Common myeloid progenitor, CD34-positive (primary cell): ENCODE measurements around the gene C1QTNF1.

ENCODE experiments used
- CTCF ChIA-PET: fragments of 350-600 bp; sonication (Branson Sonifier 250); formaldehyde crosslinking; loops from one replicate; lab custom pipeline; 2021; ENCODE audit warnings: antibody characterized with exemption; lab: Charles Lee
- POLR2A ChIA-PET: fragments of 350-600 bp; sonication (Branson Sonifier 250); formaldehyde crosslinking; loops from one replicate; lab custom pipeline; 2021; ENCODE audit warnings: antibody characterized with exemption; lab: Charles Lee
- DNase-seq, 3 donors: peaks; one replicate each; pipeline versions ENCODE4 v3.0.0 to v3.0.0-alpha.2; 2013
- H3K27ac ChIP-seq, 2 experiments: 1 replicate in 1 of 2; 2 replicates in 1 of 2; pipeline ENCODE4 v1.7.0; 2013; ENCODE audit warnings: inconsistent platforms in 2 of 2, low read length in 2 of 2, mild to moderate bottlenecking in 2 of 2, low read depth in 1 of 2, moderate library complexity in 1 of 2; ENCODE audit not compliant: severe bottlenecking in 2 of 2, insufficient read depth in 1 of 2, poor library complexity in 1 of 2
- H3K27me3 ChIP-seq, 5 experiments: replicated peaks in 2 of 5; 1 replicate in 3 of 5; 2 replicates in 2 of 5; pipeline versions ENCODE4 v1.6.1 to v1.7.0; 2013; ENCODE audit warnings: low read length in 4 of 5, mild to moderate bottlenecking in 2 of 5, moderate library complexity in 2 of 5, inconsistent platforms in 1 of 5; ENCODE audit not compliant: insufficient read depth in 5 of 5, control insufficient read depth in 4 of 5
- H3K36me3 ChIP-seq, 4 experiments: 1 replicate in 2 of 4; 2 replicates in 2 of 4; pipeline versions ENCODE4 v1.6.1 to v1.7.0; 2013; ENCODE audit warnings: low read length in 3 of 4, control low read depth in 1 of 4, mild to moderate bottlenecking in 1 of 4; ENCODE audit not compliant: control insufficient read depth in 4 of 4, insufficient read depth in 4 of 4
- H3K4me1 ChIP-seq, 4 experiments: 1 replicate in 3 of 4; 2 replicates in 1 of 4; pipeline versions ENCODE4 v1.6.1 to v1.7.1; 2013; ENCODE audit warnings: low read length in 3 of 4, mild to moderate bottlenecking in 3 of 4, control low read depth in 1 of 4, inconsistent platforms in 1 of 4, moderate library complexity in 1 of 4; ENCODE audit not compliant: control insufficient read depth in 4 of 4, insufficient read depth in 4 of 4; ENCODE audit errors: control extremely low read depth in 1 of 4
- H3K4me3 ChIP-seq, 7 experiments: 1 replicate in 4 of 7; 2 replicates in 3 of 7; pipeline versions ENCODE4 v1.5.1 to v1.7.0; 2013; ENCODE audit warnings: mild to moderate bottlenecking in 7 of 7, low read length in 6 of 7, moderate library complexity in 6 of 7, inconsistent platforms in 2 of 7, low read depth in 2 of 7, control low read depth in 1 of 7; ENCODE audit not compliant: insufficient read depth in 4 of 7, control insufficient read depth in 1 of 7; ENCODE audit errors: extremely low read depth in 1 of 7
- H3K9me3 ChIP-seq, 5 experiments: 1 replicate in 4 of 5; 2 replicates in 1 of 5; pipeline versions ENCODE4 v1.6.1 to v1.7.1; 2013; ENCODE audit warnings: low read length in 4 of 5, mild to moderate bottlenecking in 2 of 5, inconsistent platforms in 1 of 5, low read depth in 1 of 5, moderate library complexity in 1 of 5; ENCODE audit not compliant: control insufficient read depth in 4 of 5, insufficient read depth in 2 of 5; ENCODE audit errors: control extremely low read depth in 1 of 5
- WGBS: methylation state at CpG from one replicate; pipeline ENCODE4 v1.1.5; 2013; ENCODE audit not compliant: insufficient coverage; 5-methylcytosine and 5-hydroxymethylcytosine counted together

The C1QTNF1 gene

DNA sequence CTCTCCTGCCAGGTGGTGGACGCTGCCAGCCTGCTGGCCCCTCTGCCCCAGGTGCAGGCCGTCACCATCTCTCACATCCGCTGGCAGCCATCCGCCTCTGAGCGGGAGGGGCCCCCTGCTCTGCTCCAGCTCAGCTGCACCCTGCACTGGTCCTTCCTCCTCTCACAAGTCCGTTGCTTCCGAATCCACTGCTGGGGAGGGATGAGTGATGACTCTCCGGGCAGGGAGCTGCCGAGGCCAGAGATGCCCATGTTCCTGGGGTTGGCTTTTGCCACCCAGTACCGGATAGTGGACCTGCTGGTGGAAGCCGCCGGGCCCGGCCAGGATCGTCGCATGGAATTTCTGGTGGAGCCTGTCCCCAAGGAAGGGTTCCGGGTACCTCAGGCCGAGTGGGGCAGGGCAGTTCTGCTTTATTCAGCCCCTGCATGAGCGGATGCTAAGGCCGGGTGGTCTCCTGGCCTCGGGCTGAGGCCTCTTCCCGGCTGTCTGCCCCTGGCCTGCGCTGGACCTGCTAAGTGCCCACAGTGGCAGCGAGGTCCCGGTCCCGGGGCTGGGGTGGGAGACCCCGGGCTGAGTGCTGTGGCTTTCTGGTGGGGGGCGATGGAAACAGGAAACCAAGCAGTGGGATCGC lies 62.1 kb downstream of the C1QTNF1 start:
- Histone ChIP-seq H3K9me3 (no peaks in the 10 kb centered on the region), H3K27me3 (no peaks in the 10 kb centered on the region), H3K4me3 (no peak overlapping the region), H3K4me1 (no peaks in the 10 kb centered on the region), H3K27ac (no peak overlapping the region), H3K36me3 (peaks cover 0 to 63% (median 36%) of the 10 kb centered on the region in 4 experiments)
- ChIA-PET CTCF (interaction anchor here (1.0 to 11.6 kb wide), 10 partner anchors 12 to 307 kb away, joined by 3 to 136 read pairs (median 5); no protein-coding TSS in a partner anchor), POLR2A (no interaction called here)
- DNase-seq = no peak
- 95% methylated on average over 26 of the region's 28 CpGs for WGBS

DNA sequence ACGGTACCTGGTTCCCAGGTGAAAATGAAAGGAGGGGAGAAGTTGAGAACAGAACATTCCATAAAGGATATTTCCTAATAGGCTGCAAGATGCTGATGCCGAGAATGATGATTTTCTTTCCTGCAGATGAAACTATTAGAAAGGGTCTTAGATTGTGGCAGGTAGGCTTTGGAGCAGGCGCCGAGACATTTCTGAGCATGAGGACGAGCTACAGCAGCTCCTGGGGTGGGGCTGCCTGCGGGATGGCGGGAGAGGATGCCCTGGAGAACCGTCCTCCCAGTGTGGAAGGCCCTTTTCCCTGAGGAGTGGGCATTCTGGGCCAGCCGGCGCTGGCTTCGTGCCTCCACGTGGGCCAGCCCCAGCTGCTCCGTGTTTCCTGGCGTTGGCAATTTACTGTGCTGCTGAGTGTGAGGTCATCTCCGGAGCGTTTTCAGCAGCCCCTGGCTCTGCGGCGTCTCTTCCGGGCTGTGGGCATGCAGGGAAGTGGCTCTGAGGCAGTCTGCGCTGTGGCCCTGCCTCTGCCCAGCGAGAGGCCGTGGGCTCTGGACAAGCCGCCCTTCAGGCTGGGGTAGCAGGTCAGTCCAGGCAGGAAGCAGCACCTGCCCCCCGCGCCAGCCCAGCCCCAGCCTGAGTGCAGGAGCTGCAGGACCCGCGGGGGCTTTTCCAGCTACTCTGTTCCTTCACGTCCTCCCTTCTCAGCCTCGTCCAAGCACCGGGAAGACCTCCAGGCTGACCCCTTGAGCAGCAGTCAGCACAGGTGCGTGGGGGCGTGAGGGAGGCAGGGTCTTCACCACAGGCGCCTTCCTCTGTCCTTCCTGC lies 62.8 kb downstream of the C1QTNF1 start:
- Histone ChIP-seq H3K27me3 (no peaks in the 10 kb centered on the region), H3K27ac (no peak overlapping the region), H3K4me3 (no peak overlapping the region), H3K36me3 (peaks cover 0 to 58% (median 35%) of the 10 kb centered on the region in 4 experiments), H3K9me3 (no peaks in the 10 kb centered on the region), H3K4me1 (no peaks in the 10 kb centered on the region)
- CTCF ChIA-PET = interaction anchor here (1.0 to 11.6 kb wide), 12 partner anchors 13 to 314 kb away, joined by 3 to 136 read pairs (median 4); no protein-coding TSS in a partner anchor
- WGBS = 95% methylated on average over 31 of the region's 33 CpGs
- DNase-seq = no peak
- POLR2A ChIA-PET = no interaction called here

DNA sequence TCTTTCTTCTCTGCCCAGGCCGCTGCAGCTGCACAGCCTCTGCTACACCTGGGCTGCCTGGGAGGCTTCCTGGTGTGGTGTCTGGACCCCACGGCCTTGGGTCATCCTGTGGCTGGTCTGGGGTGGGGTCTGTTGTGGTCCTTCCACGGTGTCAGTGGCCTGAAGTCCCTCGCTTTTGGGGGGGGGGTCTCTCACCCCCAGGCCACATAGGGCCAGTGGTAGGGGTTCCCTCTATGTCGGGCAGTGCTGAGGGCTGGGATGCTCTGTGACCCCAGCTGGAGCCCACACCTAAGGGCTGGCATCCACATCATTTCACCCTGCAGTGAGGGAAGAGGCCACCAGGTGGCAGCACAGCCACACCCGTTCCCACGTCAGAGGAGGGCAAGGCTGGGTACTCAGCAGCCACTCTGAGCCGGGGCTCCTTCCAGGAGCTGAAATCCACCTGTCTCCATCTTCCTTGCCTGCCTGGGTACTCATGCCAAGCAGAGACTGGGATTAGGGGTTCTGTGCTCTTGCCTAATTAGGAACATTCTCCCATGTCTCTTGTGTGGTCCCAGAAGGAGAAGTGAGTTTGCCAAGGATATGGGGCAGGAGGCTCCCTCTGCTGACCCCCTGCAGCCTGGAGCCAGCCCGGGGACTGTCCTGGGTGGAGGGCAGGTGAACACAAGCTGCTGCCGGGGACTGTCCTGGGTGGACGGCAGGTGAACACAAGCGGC lies 63.6 kb downstream of the C1QTNF1 start:
- H3K27me3 ChIP-seq = peaks cover 0 to 4% (median under 1%) of the 10 kb centered on the region in 5 experiments
- CTCF ChIA-PET = interaction anchor here (0.7 to 11.6 kb wide), 12 partner anchors 14 to 314 kb away, joined by 3 to 136 read pairs (median 4); no protein-coding TSS in a partner anchor
- H3K4me3 ChIP-seq = no peak overlapping the region
- DNase-seq = peak; percentile 34 to 71 (median 54)
- 50% methylated on average over 9 of the region's 12 CpGs for WGBS
- no peaks in the 10 kb centered on the region for H3K4me1 ChIP-seq
- peaks cover 0 to 53% (median 30%) of the 10 kb centered on the region in 4 experiments for H3K36me3 ChIP-seq
- POLR2A ChIA-PET = interaction anchor here (0.6 kb wide), 1 partner anchor 306 kb away, joined by 3 read pairs; no protein-coding TSS in a partner anchor
- no peak overlapping the region for H3K27ac ChIP-seq
- H3K9me3 ChIP-seq = no peaks in the 10 kb centered on the region

DNA sequence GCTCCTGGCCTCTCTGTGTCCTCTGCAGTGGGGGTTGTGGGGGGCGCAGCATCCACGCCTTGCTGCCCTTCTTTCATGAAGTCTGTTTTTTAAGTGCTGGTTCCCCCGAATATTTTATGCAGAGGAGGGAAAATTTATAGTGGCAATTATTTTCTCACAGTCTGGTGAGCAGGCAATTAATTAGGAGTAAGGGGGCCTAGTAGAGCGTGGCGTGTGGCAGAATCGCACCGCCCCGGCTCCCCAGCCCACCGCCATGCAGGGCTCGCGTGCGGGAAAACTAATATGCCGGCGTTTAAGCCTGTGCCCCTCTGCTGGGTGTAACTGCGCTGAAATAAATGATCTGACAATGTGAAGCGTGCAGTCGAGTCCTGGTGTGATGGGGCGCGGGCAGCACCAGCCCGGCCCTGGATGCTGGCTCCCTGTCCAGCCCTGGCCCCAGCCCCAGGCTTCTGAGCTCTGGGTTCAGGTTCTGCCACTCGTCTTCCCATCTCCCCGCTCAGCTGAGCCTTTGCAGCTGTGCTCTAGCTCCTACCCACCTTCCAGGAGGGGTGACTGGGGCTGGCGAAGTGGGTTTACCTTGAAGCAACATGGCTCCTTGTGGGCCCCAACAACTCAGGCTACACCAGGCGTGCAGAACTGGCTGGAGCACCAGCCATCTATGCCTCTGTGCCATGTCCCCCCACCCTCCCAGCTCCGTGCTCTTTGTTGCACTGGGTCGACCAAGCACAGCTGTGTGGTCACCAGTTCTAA lies 64.5 kb downstream of the C1QTNF1 start:
- Histone ChIP-seq H3K27me3 (peaks cover 0 to 12% (median 2%) of the 10 kb centered on the region in 5 experiments), H3K27ac (no peak overlapping the region), H3K36me3 (peaks cover 0 to 45% (median 27%) of the 10 kb centered on the region in 4 experiments), H3K9me3 (no peaks in the 10 kb centered on the region), H3K4me1 (no peaks in the 10 kb centered on the region), H3K4me3 (no peak overlapping the region)
- ChIA-PET CTCF (interaction anchor here (0.7 to 11.6 kb wide), 12 partner anchors 8 to 313 kb away, joined by 3 to 136 read pairs (median 4); no protein-coding TSS in a partner anchor), POLR2A (interaction anchor here (0.6 kb wide), 1 partner anchor 305 kb away, joined by 3 read pairs; no protein-coding TSS in a partner anchor)
- DNase-seq = no peak
- 96% methylated on average over 22 of the region's 26 CpGs for WGBS

DNA sequence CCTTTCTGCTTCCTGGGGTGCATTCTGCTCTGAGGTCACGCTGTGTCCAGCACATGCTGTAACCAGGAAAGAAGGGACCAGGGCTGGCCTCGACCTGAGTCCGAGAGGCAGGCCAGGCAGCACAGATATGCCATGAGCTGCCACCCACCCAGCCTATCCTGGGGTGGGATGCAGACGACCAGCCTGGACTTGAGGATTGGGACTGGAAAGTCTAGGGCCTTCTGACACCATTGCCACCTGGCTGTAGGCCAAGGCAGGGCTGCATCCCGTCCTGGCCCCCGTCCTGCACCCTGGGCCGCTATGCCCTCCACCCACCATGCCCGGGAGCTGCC lies 65.0 kb downstream of the C1QTNF1 start:
- peaks cover 0 to 40% (median 22%) of the 10 kb centered on the region in 4 experiments for H3K36me3 ChIP-seq
- ChIA-PET CTCF (interaction anchor here (1.1 to 11.6 kb wide), 5 partner anchors 8 to 304 kb away, joined by 3 to 136 read pairs (median 3); no protein-coding TSS in a partner anchor), POLR2A (no interaction called here)
- DNase-seq = no peak
- H3K27me3 ChIP-seq = peaks cover 0 to 17% (median 2%) of the 10 kb centered on the region in 5 experiments
- no peaks in the 10 kb centered on the region for H3K4me1 ChIP-seq
- H3K4me3 ChIP-seq = no peak overlapping the region
- no peak overlapping the region for H3K27ac ChIP-seq
- no peaks in the 10 kb centered on the region for H3K9me3 ChIP-seq
- 100% methylated on average over 3 of the region's 8 CpGs for WGBS

DNA sequence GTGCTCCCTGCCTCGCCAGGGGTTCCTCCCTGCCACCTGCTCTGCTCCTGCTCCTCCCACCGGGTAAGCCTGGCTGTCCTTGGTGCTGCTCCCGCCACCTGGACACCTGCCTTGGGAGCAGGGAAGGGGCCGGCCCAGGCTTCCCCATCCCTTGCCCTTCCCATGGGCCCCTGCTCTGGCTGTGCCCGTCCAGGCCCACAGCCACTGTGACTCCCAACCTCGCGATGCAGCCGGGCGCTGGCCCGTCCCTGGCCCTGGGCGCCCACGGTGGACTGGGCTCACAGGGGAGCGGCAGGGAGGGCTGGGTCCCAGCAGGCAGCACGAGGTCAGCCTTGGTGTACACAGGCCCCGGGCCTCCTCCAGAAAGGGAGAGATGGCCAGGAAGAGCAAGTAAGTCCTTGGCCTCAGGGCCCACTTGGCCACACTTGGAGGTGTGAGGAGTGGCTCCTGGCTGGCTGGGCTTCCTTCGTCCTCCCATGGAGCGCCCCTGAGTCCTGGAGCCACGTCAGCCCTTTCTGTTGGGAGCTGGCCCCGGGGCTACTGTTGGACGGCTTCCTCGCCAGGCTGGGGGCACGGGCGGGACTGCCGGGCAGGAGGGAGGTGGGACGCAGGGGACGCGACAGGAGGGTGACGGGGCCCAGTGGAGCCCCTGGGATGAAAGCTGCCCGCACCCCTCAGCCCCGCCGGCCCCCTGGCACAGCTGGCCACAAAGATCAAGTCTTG lies 65.9 kb downstream of the C1QTNF1 start:
- WGBS = 98% methylated on average over 29 of the region's 31 CpGs

More for the DNA sequence above, 65.9 kb downstream of the C1QTNF1 start:
- CTCF ChIA-PET = interaction anchor here (1.2 to 11.6 kb wide), 5 partner anchors 9 to 303 kb away, joined by 3 to 136 read pairs (median 4); no protein-coding TSS in a partner anchor
- no peak overlapping the region for H3K27ac ChIP-seq
- POLR2A ChIA-PET = no interaction called here
- peaks cover 0 to 23% (median 2%) of the 10 kb centered on the region in 5 experiments for H3K27me3 ChIP-seq
- peaks cover 0 to 31% (median 16%) of the 10 kb centered on the region in 4 experiments for H3K36me3 ChIP-seq
- H3K4me1 ChIP-seq = no peaks in the 10 kb centered on the region
- no peak for DNase-seq
- H3K4me3 ChIP-seq = no peak overlapping the region
- H3K9me3 ChIP-seq = no peaks in the 10 kb centered on the region
